K562 (cell line): ENCODE results near the gene OSM. TPM values are rescaled to one million over a fixed set of nuclear protein-coding genes. Genes with fewer than 3 reads are reported as not detected.

Source experiments
- ATAC-seq: fragments of 200-7000 bp; cut with Tn5 transposase; 3 replicates; pipeline ENCODE4 v1.9.1; 2020; ENCODE audit warnings: moderate library complexity
- BruUV-seq: library from RNA; stranded (reverse); fragments of 400-500 nt; replicated peaks from 2 replicates; lab custom pipeline; 2021; lab: Mats Ljungman, UMichigan
- CTCF ChIA-PET: fragments of 300-600 bp; formaldehyde crosslinking; extraction: SDS; loops from one replicate; lab custom pipeline; 2021; ENCODE audit warnings: low intra/inter-chr PET ratio; lab: Yijun Ruan, JAX
- POLR2A ChIA-PET: fragments of 300-600, 350-650 bp; sonication (Branson Sonifier 250); formaldehyde crosslinking; extraction: SDS; loops from one replicate; lab custom pipeline; 2021; ENCODE audit warnings: antibody characterized with exemption, inconsistent platforms; lab: Yijun Ruan, JAX
- DNase-seq, 4 experiments: peaks; one replicate each; pipeline versions ENCODE4 v3.0.0 to v3.0.0-alpha.2; 2011 to 2018; ENCODE audit warnings: low spot score in 3 of 4, mixed read lengths in 3 of 4; ENCODE audit errors: extremely low read depth in 1 of 4
- FAIRE-seq: peaks from 2 replicates; lab custom pipeline; 2011; peaks lifted over from hg19 to GRCh38; lab: Jason Lieb, UNC
- H2AFZ ChIP-seq: 2 replicates; pipeline ENCODE4 v1.6.0; 2011; ENCODE audit warnings: low read depth, low read length, control low read depth, inconsistent platforms
- H3K27ac ChIP-seq: fragments of 200-600 bp; 3 replicates; pipeline ENCODE4 v1.8.0; 2011; ENCODE audit warnings: low read depth, mild to moderate bottlenecking, control low read depth, inconsistent platforms, low read length, moderate library complexity, mixed read lengths; ENCODE audit errors: extremely low read depth
- H3K27me3 ChIP-seq, 2 experiments: fragments of 300-600 bp in 1 of 2; 2 replicates in 1 of 2; 3 replicates in 1 of 2; pipeline versions ENCODE4 v1.6.0 to v1.8.0; 2011; ENCODE audit warnings: inconsistent platforms in 2 of 2, low read length in 2 of 2, mild to moderate bottlenecking in 1 of 2, mixed read lengths in 1 of 2, moderate library complexity in 1 of 2; ENCODE audit not compliant: control insufficient read depth in 2 of 2, insufficient read depth in 2 of 2
- H3K36me3 ChIP-seq: fragments of 300-600 bp; 3 replicates; pipeline ENCODE4 v1.8.0; 2011; ENCODE audit warnings: mild to moderate bottlenecking, low read length, inconsistent platforms; ENCODE audit not compliant: control insufficient read depth, insufficient read depth
- H3K4me1 ChIP-seq, 2 experiments: fragments of 200-600 bp in 1 of 2; replicated peaks in 1 of 2; 2 replicates in 1 of 2; 3 replicates in 1 of 2; pipeline versions ENCODE4 v1.5.1 to v1.8.0; 2011; ENCODE audit warnings: inconsistent platforms in 2 of 2, low read length in 2 of 2, mild to moderate bottlenecking in 1 of 2, mixed read lengths in 1 of 2, moderate library complexity in 1 of 2; ENCODE audit not compliant: control insufficient read depth in 2 of 2, insufficient read depth in 2 of 2
- H3K4me2 ChIP-seq: 2 replicates; pipeline ENCODE4 v1.6.1; 2011; ENCODE audit warnings: low read length, control low read depth, inconsistent platforms, mixed read lengths; ENCODE audit not compliant: insufficient read depth
- H3K4me3 ChIP-seq: fragments of 200-600 bp; sonication (generic), shearing (Covaris generic); 2 replicates; pipeline ENCODE4 v1.5.1; 2016; ENCODE audit warnings: control low read depth, inconsistent platforms
- H3K79me2 ChIP-seq: fragments of 200-600 bp; 3 replicates; pipeline ENCODE4 v1.8.0; 2011; ENCODE audit warnings: low read length, inconsistent platforms; ENCODE audit not compliant: control insufficient read depth, insufficient read depth
- H3K9ac ChIP-seq, 2 experiments: 2 replicates each; pipeline versions ENCODE4 v1.6.0 to v1.6.1; 2011; ENCODE audit warnings: low read depth in 2 of 2, low read length in 2 of 2, control low read depth in 1 of 2, inconsistent platforms in 1 of 2, mild to moderate bottlenecking in 1 of 2, mixed read lengths in 1 of 2; ENCODE audit not compliant: insufficient read depth in 1 of 2
- H3K9me1 ChIP-seq: one replicate; pipeline ENCODE4 v1.6.0; 2011; ENCODE audit warnings: inconsistent platforms, mild to moderate bottlenecking, low read length, moderate library complexity; ENCODE audit not compliant: control insufficient read depth, insufficient read depth
- H3K9me3 ChIP-seq: replicated peaks from 2 replicates; pipeline ENCODE4 v1.5.1; 2011; ENCODE audit warnings: low read depth, low read length, inconsistent platforms; ENCODE audit not compliant: control insufficient read depth, insufficient read depth
- H4K20me1 ChIP-seq: replicated peaks from 2 replicates; pipeline ENCODE4 v1.6.1; 2011; ENCODE audit warnings: low read length, inconsistent platforms, mixed read lengths; ENCODE audit not compliant: control insufficient read depth, insufficient read depth
- ADNP ChIP-seq: fragments of 200-800 bp; sonication (Bioruptor generic); IDR thresholded peaks from 2 replicates; pipeline ENCODE4 v1.6.1; 2016; ENCODE audit warnings: missing genetic modification characterization, missing compliant biosample characterization
- BCOR ChIP-seq: fragments of 450-650 bp; IDR thresholded peaks from 2 replicates; pipeline ENCODE4 v1.6.1; 2016
- RBM25 ChIP-seq: fragments of 200-400 bp; formaldehyde crosslinking; IDR thresholded peaks from 2 replicates; pipeline ENCODE4 v1.6.1; 2018; ENCODE audit warnings: low read length, low read depth, moderate library complexity; ENCODE audit not compliant: severe bottlenecking
- ZFP36 ChIP-seq: fragments of 150-350 bp; IDR thresholded peaks from 2 replicates; pipeline ENCODE4 v1.6.1; 2018; ENCODE audit warnings: low read length, low read depth; ENCODE audit not compliant: partially characterized antibody
- ZNF696 ChIP-seq: fragments of 250-450 bp; sonication (Bioruptor Pico); conservative IDR thresholded peaks from 2 replicates; pipeline ENCODE4 v1.4.0; 2020; ENCODE audit warnings: mild to moderate bottlenecking, moderate library complexity
- WGBS: fragments of 100-300 bp; shearing (Covaris generic); methylation state at CpG from one replicate; pipeline ENCODE4 v1.1.6; 2016; ENCODE audit warnings: low coverage, mixed read lengths; ENCODE audit not compliant: insufficient coverage; ENCODE audit errors: missing lambda C conversion rate; 5-methylcytosine and 5-hydroxymethylcytosine counted together
- in situ Hi-C: fragments of 300-500 bp; cut with MboI; formaldehyde crosslinking; loops from 4 replicates; pipeline ENCODE4 v1.15.0; 2018; ENCODE audit warnings: inconsistent platforms, mixed read lengths
- intact Hi-C: fragments of 100-400 bp; cut with micrococcal nuclease; formaldehyde crosslinking; loops from 2 replicates; pipeline ENCODE4 v1.14.2; 2022
- polyA plus RNA-seq, 8 experiments: library from polyadenylated mRNA; depleted of rRNA in 4 of 8; stranded (reverse) in 5 of 8; unstranded in 3 of 8; fragments of >200 nt; fragmentation: Nextera tagmentation in 2 of 8; fragmentation: Illumina TruSeq in 1 of 8; extraction: Ambion mirVana in 2 of 8; extraction: Trizol in 1 of 8; gene quantifications; 2 replicates each; pipeline versions ENCODE4 v1.2.1 to v1.2.3, GENCODE V29; 2011 to 2014; ENCODE audit warnings: inconsistent platforms in 1 of 8, missing spikeins in 1 of 8
- total RNA-seq, 7 experiments: library from RNA; depleted of rRNA in 6 of 7; stranded (reverse); fragments of >200 nt in 6 of 7; fragmentation: Illumina TruSeq in 2 of 7; extraction: Trizol in 2 of 7; gene quantifications; 2 replicates each; pipeline versions ENCODE4 v1.2.1 to v1.2.3, GENCODE V29; 2011 to 2021; ENCODE audit warnings: low replicate concordance in 1 of 7

Gene OSM
- total and polyA plus RNA-seq, 9 of the 15 experiments (the other 6 are each of a cell fraction or from before 2014, with no cell fraction given) = 0.22 TPM; not detected in 8

GRCh38 chr22:30212996-30213441 is 53.6 kb downstream of the OSM start:
- H3K36me3 ChIP-seq = no peaks in the 10 kb centered on the region
- ATAC-seq (no peak), DNase-seq (no peak), FAIRE-seq (no peak)
- H3K27me3 ChIP-seq = no peaks in the 10 kb centered on the region
- in situ Hi-C loops = no loop called here
- H3K9me1 ChIP-seq = no peaks in the 10 kb centered on the region
- no peak overlapping the region for H3K27ac ChIP-seq
- no peak overlapping the region for H3K9ac ChIP-seq
- no peak overlapping the region for H2AFZ ChIP-seq
- peaks cover 37 to 53% of the 10 kb centered on the region in 2 experiments for H3K4me1 ChIP-seq
- no peaks in the 10 kb centered on the region for H3K79me2 ChIP-seq
- no peaks in the 10 kb centered on the region for H3K9me3 ChIP-seq
- no peak for TF ChIP-seq ZNF696 (CRISPR knock-in tag)
- peak; percentile 68 for TF ChIP-seq RBM25
- TF ChIP-seq ADNP (tag) = peak; percentile 78
- peak; percentile 55; the same call in 1 of the 2 replicates for TF ChIP-seq BCOR
- TF ChIP-seq ZFP36 = peak; percentile 75
- POLR2A ChIA-PET = interaction anchor here (0.6 kb wide), 1 partner anchor 70 kb away, joined by 3 read pairs; no protein-coding TSS in a partner anchor
- CTCF ChIA-PET = no interaction called here
- H3K4me2 ChIP-seq = no peak overlapping the region
- 68% methylated on average over 7 of the region's 8 CpGs for WGBS
- intact Hi-C loops = no loop called here
- H4K20me1 ChIP-seq = 0 out of 2 replicates have a peak, but pooled peaks cover 3% of the 10 kb centered on the region
- no peak overlapping the region for H3K4me3 ChIP-seq
- no TSS peak for BruUV-seq

Other genes starting within 250 kb of the OSM start
Only the 7 nearest of the 11 such genes appear.
- gene LIF, start 20.1 kb downstream of the OSM start, total RNA-seq (2014; rRNA removed) = 0.04 and 0.05 TPM in 2 replicates
- 0.03 TPM in 1 of 2 replicates, not detected in the other for gene LIF, start 20.1 kb downstream of the OSM start, total RNA-seq (2014; rRNA removed; fragmentation: Illumina TruSeq; extraction: Trizol)
- 0.11 and 0.34 TPM in 2 replicates for gene LIF, start 20.1 kb downstream of the OSM start, total RNA-seq (2015; rRNA removed; fragmentation: Illumina TruSeq; extraction: Trizol)
- 0.31 TPM in 2 replicates for gene LIF, start 20.1 kb downstream of the OSM start, total RNA-seq (2021)
- 0.16 and 0.39 TPM in 2 replicates for gene LIF, start 20.1 kb downstream of the OSM start, polyA plus RNA-seq (2011; rRNA removed)
- gene LIF, start 20.1 kb downstream of the OSM start, polyA plus RNA-seq (2014; fragmentation: Illumina TruSeq; extraction: Trizol) = 0.04 and 0.09 TPM in 2 replicates
- not detected for gene LIF, start 20.1 kb downstream of the OSM start, polyA plus RNA-seq (2014; fragmentation: Nextera tagmentation; extraction: Ambion mirVana)
- 0.03 and 0.25 TPM in 2 replicates for gene LIF, start 20.1 kb downstream of the OSM start, polyA plus RNA-seq (2014; rRNA removed)
- 1.2 and 1.3 TPM in 2 replicates for gene CASTOR1, start 22.7 kb upstream of the OSM start, total RNA-seq (2014; rRNA removed)
- 0.47 TPM in 1 of 2 replicates, not detected in the other for gene CASTOR1, start 22.7 kb upstream of the OSM start, total RNA-seq (2014; rRNA removed; fragmentation: Illumina TruSeq; extraction: Trizol)
- gene CASTOR1, start 22.7 kb upstream of the OSM start, total RNA-seq (2015; rRNA removed; fragmentation: Illumina TruSeq; extraction: Trizol) = 0.72 and 1.1 TPM in 2 replicates
- 2.6 and 3.1 TPM in 2 replicates for gene CASTOR1, start 22.7 kb upstream of the OSM start, total RNA-seq (2021)
- gene CASTOR1, start 22.7 kb upstream of the OSM start, polyA plus RNA-seq (2011; rRNA removed) = 2.5 and 3.2 TPM in 2 replicates
- gene CASTOR1, start 22.7 kb upstream of the OSM start, polyA plus RNA-seq (2014; fragmentation: Illumina TruSeq; extraction: Trizol) = 0.96 and 0.98 TPM in 2 replicates
- gene CASTOR1, start 22.7 kb upstream of the OSM start, polyA plus RNA-seq (2014; fragmentation: Nextera tagmentation; extraction: Ambion mirVana) = under 1 TPM; 0.35 to 0.56 TPM
- gene CASTOR1, start 22.7 kb upstream of the OSM start, polyA plus RNA-seq (2014; rRNA removed) = 1.3 and 1.9 TPM in 2 replicates
- 7.5 and 7.8 TPM in 2 replicates for gene TBC1D10A, start 60.1 kb upstream of the OSM start, total RNA-seq (2014; rRNA removed)
- gene TBC1D10A, start 60.1 kb upstream of the OSM start, total RNA-seq (2014; rRNA removed; fragmentation: Illumina TruSeq; extraction: Trizol) = 2.0 and 2.3 TPM in 2 replicates
- 4.6 and 5.0 TPM in 2 replicates for gene TBC1D10A, start 60.1 kb upstream of the OSM start, total RNA-seq (2015; rRNA removed; fragmentation: Illumina TruSeq; extraction: Trizol)
- 9.8 and 10.4 TPM in 2 replicates for gene TBC1D10A, start 60.1 kb upstream of the OSM start, total RNA-seq (2021)
- gene TBC1D10A, start 60.1 kb upstream of the OSM start, polyA plus RNA-seq (2011; rRNA removed) = 6.0 and 8.2 TPM in 2 replicates
- gene TBC1D10A, start 60.1 kb upstream of the OSM start, polyA plus RNA-seq (2014; fragmentation: Illumina TruSeq; extraction: Trizol) = 4.3 and 6.2 TPM in 2 replicates
- gene TBC1D10A, start 60.1 kb upstream of the OSM start, polyA plus RNA-seq (2014; fragmentation: Nextera tagmentation; extraction: Ambion mirVana) = under 1 TPM; 0.13 to 0.18 TPM
- gene TBC1D10A, start 60.1 kb upstream of the OSM start, polyA plus RNA-seq (2014; rRNA removed) = 5.8 and 7.9 TPM in 2 replicates
- gene SF3A1, start 90.0 kb upstream of the OSM start, total RNA-seq (2014; rRNA removed) = 53.7 and 89.0 TPM in 2 replicates
- gene SF3A1, start 90.0 kb upstream of the OSM start, total RNA-seq (2014; rRNA removed; fragmentation: Illumina TruSeq; extraction: Trizol) = 12.3 and 12.8 TPM in 2 replicates
- gene SF3A1, start 90.0 kb upstream of the OSM start, total RNA-seq (2015; rRNA removed; fragmentation: Illumina TruSeq; extraction: Trizol) = 13.0 and 21.3 TPM in 2 replicates
- gene SF3A1, start 90.0 kb upstream of the OSM start, total RNA-seq (2021) = 223 and 228 TPM in 2 replicates
- 8.6 and 29.3 TPM in 2 replicates for gene SF3A1, start 90.0 kb upstream of the OSM start, polyA plus RNA-seq (2011; rRNA removed)
- gene SF3A1, start 90.0 kb upstream of the OSM start, polyA plus RNA-seq (2014; fragmentation: Illumina TruSeq; extraction: Trizol) = 113 and 116 TPM in 2 replicates
- 1 to 10 TPM; 6.7 to 8.2 TPM for gene SF3A1, start 90.0 kb upstream of the OSM start, polyA plus RNA-seq (2014; fragmentation: Nextera tagmentation; extraction: Ambion mirVana)
- 29.4 and 38.3 TPM in 2 replicates for gene SF3A1, start 90.0 kb upstream of the OSM start, polyA plus RNA-seq (2014; rRNA removed)
- gene CCDC157, start 90.2 kb upstream of the OSM start, total RNA-seq (2014; rRNA removed) = 1.00 and 1.0 TPM in 2 replicates
- gene CCDC157, start 90.2 kb upstream of the OSM start, total RNA-seq (2014; rRNA removed; fragmentation: Illumina TruSeq; extraction: Trizol) = 0.18 and 0.22 TPM in 2 replicates
- gene CCDC157, start 90.2 kb upstream of the OSM start, total RNA-seq (2015; rRNA removed; fragmentation: Illumina TruSeq; extraction: Trizol) = 0.34 and 0.47 TPM in 2 replicates
- gene CCDC157, start 90.2 kb upstream of the OSM start, total RNA-seq (2021) = 0.80 and 0.85 TPM in 2 replicates
- 1.3 and 1.4 TPM in 2 replicates for gene CCDC157, start 90.2 kb upstream of the OSM start, polyA plus RNA-seq (2011; rRNA removed)
- gene CCDC157, start 90.2 kb upstream of the OSM start, polyA plus RNA-seq (2014; fragmentation: Illumina TruSeq; extraction: Trizol) = 0.68 and 0.94 TPM in 2 replicates
- under 1 TPM; 0.04 to 0.18 TPM for gene CCDC157, start 90.2 kb upstream of the OSM start, polyA plus RNA-seq (2014; fragmentation: Nextera tagmentation; extraction: Ambion mirVana)
- gene CCDC157, start 90.2 kb upstream of the OSM start, polyA plus RNA-seq (2014; rRNA removed) = 0.85 and 0.95 TPM in 2 replicates
- 4.0 and 4.7 TPM in 2 replicates for gene RNF215, start 120.6 kb upstream of the OSM start, total RNA-seq (2014; rRNA removed)
- gene RNF215, start 120.6 kb upstream of the OSM start, total RNA-seq (2014; rRNA removed; fragmentation: Illumina TruSeq; extraction: Trizol) = 1.7 and 2.7 TPM in 2 replicates
- gene RNF215, start 120.6 kb upstream of the OSM start, total RNA-seq (2015; rRNA removed; fragmentation: Illumina TruSeq; extraction: Trizol) = 2.2 and 2.3 TPM in 2 replicates
- gene RNF215, start 120.6 kb upstream of the OSM start, total RNA-seq (2021) = 6.8 and 9.2 TPM in 2 replicates
- 5.6 and 7.1 TPM in 2 replicates for gene RNF215, start 120.6 kb upstream of the OSM start, polyA plus RNA-seq (2011; rRNA removed)
- gene RNF215, start 120.6 kb upstream of the OSM start, polyA plus RNA-seq (2014; fragmentation: Illumina TruSeq; extraction: Trizol) = 2.1 and 3.9 TPM in 2 replicates
- under 1 TPM; 0.08 to 0.10 TPM for gene RNF215, start 120.6 kb upstream of the OSM start, polyA plus RNA-seq (2014; fragmentation: Nextera tagmentation; extraction: Ambion mirVana)
- gene RNF215, start 120.6 kb upstream of the OSM start, polyA plus RNA-seq (2014; rRNA removed) = 7.2 and 9.8 TPM in 2 replicates
- 0.05 and 0.08 TPM in 2 replicates for gene SEC14L2, start 130.2 kb upstream of the OSM start, total RNA-seq (2014; rRNA removed)
- gene SEC14L2, start 130.2 kb upstream of the OSM start, total RNA-seq (2014; rRNA removed; fragmentation: Illumina TruSeq; extraction: Trizol) = 0.04 and 0.06 TPM in 2 replicates
- gene SEC14L2, start 130.2 kb upstream of the OSM start, total RNA-seq (2015; rRNA removed; fragmentation: Illumina TruSeq; extraction: Trizol) = 0.11 TPM in 2 replicates
- gene SEC14L2, start 130.2 kb upstream of the OSM start, total RNA-seq (2021) = 0.04 and 0.16 TPM in 2 replicates
- gene SEC14L2, start 130.2 kb upstream of the OSM start, polyA plus RNA-seq (2011; rRNA removed) = 0.07 and 0.11 TPM in 2 replicates
- gene SEC14L2, start 130.2 kb upstream of the OSM start, polyA plus RNA-seq (2014; fragmentation: Illumina TruSeq; extraction: Trizol) = 0.06 and 0.12 TPM in 2 replicates
- under 1 TPM; 0.10 to 0.17 TPM for gene SEC14L2, start 130.2 kb upstream of the OSM start, polyA plus RNA-seq (2014; fragmentation: Nextera tagmentation; extraction: Ambion mirVana)
- gene SEC14L2, start 130.2 kb upstream of the OSM start, polyA plus RNA-seq (2014; rRNA removed) = 0.03 TPM in 1 of 2 replicates, not detected in the other